ENCODE results near the gene ADAMTS20.

DNA sequence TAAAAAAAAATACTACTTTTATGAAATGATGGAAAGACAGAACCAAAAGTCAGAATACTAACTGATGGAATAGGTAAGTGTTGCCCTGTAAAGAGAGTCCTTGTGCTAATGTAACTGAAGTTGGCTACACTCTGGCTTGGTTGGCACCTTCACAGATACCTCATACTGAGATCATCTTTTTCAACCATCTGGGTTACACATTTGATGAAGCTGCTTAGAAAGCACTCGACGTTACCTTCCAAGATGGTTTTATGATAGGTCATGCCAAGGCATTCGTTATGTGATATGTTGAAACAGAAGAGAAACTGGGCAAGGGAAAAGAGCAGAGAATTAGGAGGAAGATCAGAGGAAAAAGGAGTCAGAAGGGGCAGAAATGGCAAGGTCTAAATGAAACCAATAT, 203.8 kb downstream of the ADAMTS20 start:
- TF ChIP-seq, protein P1, sequence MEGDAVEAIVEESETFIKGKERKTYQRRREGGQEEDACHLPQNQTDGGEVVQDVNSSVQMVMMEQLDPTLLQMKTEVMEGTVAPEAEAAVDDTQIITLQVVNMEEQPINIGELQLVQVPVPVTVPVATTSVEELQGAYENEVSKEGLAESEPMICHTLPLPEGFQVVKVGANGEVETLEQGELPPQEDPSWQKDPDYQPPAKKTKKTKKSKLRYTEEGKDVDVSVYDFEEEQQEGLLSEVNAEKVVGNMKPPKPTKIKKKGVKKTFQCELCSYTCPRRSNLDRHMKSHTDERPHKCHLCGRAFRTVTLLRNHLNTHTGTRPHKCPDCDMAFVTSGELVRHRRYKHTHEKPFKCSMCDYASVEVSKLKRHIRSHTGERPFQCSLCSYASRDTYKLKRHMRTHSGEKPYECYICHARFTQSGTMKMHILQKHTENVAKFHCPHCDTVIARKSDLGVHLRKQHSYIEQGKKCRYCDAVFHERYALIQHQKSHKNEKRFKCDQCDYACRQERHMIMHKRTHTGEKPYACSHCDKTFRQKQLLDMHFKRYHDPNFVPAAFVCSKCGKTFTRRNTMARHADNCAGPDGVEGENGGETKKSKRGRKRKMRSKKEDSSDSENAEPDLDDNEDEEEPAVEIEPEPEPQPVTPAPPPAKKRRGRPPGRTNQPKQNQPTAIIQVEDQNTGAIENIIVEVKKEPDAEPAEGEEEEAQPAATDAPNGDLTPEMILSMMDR (conservative IDR thresholded peaks at IDR 0.05): no peak
- no peak for TF ChIP-seq ZFX (IDR thresholded peaks at IDR 0.05)
